Astrocyte of the cerebellum (primary cell): ENCODE results near the gene PPFIA4.

Experiments
- DNase-seq: peaks from one replicate; pipeline ENCODE4 v3.0.0-alpha.2; 2011; ENCODE audit warnings: low read depth
- H3K4me3 ChIP-seq: 2 replicates; pipeline ENCODE4 v1.5.1; 2011; ENCODE audit warnings: mild to moderate bottlenecking, low read depth, low read length, moderate library complexity
- in situ Hi-C: cut with HindIII; loops from 2 replicates; pipeline ENCODE4 v1.10.0; 2017; ENCODE audit warnings: low sequenced_read_pairs
- TF ChIP-seq, protein P1 (sequence below): IDR thresholded peaks from 2 replicates; pipeline ENCODE4 v1.5.1; 2012; ENCODE audit warnings: low read length, low read depth, moderate library complexity, mild to moderate bottlenecking; ENCODE audit errors: missing control alignments

PPFIA4 gene

GRCh38 chr1:203120325-203121153 is 94.2 kb downstream of the PPFIA4 start:
- in situ Hi-C loops: loop anchor here (5.0 kb wide), 1 partner anchor 102 kb away; no protein-coding TSS in a partner anchor
- TF ChIP-seq, protein P1, sequence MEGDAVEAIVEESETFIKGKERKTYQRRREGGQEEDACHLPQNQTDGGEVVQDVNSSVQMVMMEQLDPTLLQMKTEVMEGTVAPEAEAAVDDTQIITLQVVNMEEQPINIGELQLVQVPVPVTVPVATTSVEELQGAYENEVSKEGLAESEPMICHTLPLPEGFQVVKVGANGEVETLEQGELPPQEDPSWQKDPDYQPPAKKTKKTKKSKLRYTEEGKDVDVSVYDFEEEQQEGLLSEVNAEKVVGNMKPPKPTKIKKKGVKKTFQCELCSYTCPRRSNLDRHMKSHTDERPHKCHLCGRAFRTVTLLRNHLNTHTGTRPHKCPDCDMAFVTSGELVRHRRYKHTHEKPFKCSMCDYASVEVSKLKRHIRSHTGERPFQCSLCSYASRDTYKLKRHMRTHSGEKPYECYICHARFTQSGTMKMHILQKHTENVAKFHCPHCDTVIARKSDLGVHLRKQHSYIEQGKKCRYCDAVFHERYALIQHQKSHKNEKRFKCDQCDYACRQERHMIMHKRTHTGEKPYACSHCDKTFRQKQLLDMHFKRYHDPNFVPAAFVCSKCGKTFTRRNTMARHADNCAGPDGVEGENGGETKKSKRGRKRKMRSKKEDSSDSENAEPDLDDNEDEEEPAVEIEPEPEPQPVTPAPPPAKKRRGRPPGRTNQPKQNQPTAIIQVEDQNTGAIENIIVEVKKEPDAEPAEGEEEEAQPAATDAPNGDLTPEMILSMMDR: no peak
- H3K4me3 ChIP-seq: no peak overlapping the region
- DNase-seq: no peak

DNA sequence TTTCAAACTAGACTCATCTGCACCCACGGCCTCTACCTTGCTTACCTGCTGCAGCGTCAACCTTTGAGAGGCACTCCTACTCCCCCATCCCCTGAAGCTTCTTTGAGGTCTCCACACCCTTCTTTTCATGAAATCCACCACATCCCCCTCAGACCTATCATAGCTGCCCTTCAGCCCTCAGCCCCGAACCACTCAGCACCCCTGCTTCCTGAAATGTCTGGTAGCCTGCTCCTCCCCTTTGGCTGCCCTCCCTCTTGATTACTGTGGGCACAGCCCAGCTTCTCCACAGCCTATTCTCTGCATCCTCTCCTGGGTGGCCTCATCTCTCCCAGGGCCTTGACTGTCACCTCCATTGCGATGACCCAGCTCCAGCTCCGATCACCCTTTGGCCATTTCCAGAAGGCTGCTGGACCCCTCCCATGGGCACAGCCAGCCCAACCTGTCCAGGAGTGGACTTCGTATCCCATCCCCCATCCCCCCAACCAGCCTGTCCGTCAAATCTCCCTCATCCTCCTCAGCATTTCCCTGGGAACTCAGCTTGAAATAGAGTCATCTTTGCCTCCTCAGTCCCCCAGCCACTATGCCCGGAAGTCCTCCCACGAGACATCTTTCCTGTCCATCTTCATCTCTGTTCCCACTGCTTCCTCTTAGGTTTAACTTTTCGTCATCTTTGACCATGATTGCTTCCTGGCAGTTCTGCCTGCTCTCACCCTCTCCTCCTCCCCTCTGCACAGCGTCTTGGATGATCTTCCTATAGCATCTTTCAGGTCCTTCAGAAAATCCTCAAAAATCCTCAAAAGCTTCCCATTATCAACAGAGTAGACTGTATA is 95.1 kb downstream of the PPFIA4 start:
- TF ChIP-seq, protein P1: no peak
- H3K4me3 ChIP-seq: no peak overlapping the region
- no peak for DNase-seq
- in situ Hi-C loops: loop anchor here (5.0 kb wide), 1 partner anchor 101 kb away; no protein-coding TSS in a partner anchor

- no peak overlapping the region for H3K4me3 ChIP-seq
- in situ Hi-C loops: loop anchor here (5.0 kb wide), 1 partner anchor 100 kb away; no protein-coding TSS in a partner anchor
- TF ChIP-seq, protein P1: no peak
- DNase-seq: no peak
These were observed 95.9 kb downstream of the PPFIA4 start for GRCh38 chr1:203122159-203122558.

DNA sequence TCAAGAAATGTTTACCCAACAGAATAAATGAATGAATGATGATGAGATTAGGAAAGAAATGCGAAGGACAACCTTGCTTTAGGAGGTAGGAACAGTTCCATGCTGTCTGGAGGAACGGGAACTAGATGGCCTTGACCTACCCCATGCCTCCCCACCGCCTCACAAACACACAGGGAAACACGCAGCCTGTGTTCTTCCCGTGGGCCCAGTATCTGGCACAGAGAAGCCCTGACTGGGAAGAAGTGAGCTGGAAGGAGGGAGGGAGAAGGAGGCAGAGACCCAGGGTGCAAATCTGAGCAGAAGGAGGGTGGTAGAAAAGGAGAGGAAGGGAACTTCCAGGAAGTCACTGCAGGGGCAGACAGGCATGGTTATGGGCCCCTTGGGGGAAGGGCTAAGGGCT is 97.7 kb downstream of the PPFIA4 start:
- H3K4me3 ChIP-seq: no peak overlapping the region
- TF ChIP-seq, protein P1: no peak
- DNase-seq: no peak
- in situ Hi-C loops: loop anchor here (5.0 kb wide), 1 partner anchor 98 kb away; no protein-coding TSS in a partner anchor

- in situ Hi-C loops: loop anchor here (5.0 kb wide), 1 partner anchor 98 kb away; no protein-coding TSS in a partner anchor
- TF ChIP-seq, protein P1: no peak
- H3K4me3 ChIP-seq: no peak overlapping the region
- no peak for DNase-seq
These were observed 98.4 kb downstream of the PPFIA4 start for GRCh38 chr1:203124546-203125317.
